ENCODE measurements around the gene ASIC5.
A peak's percentile ranks its signal among the peaks of the same experiment; 100 is the strongest.
"Not testable (repeated sequence)": the region's sequence is repeated elsewhere in the genome, so short reads cannot be mapped to it uniquely, and the experiment has no call there.

ASIC5 gene

GRCh38 chr4:155866177-155866576 is at the start of gene ASIC5:
Gene ASIC5, minus strand, starts transcription at chr4:155866277. Its CDS starts 51 bp downstream, at chr4:155866226.
- DNase-seq, result no peak

GRCh38 chr4:155914782-155915181 is 48.7 kb upstream of the ASIC5 start:
- peak; percentile 14 for DNase-seq

GRCh38 chr4:155911905-155912304 is 45.8 kb upstream of the ASIC5 start:
- no peak for DNase-seq

- no peak for DNase-seq
Observed at GRCh38 chr4:155909615-155910226, 43.6 kb upstream of the ASIC5 start.

GRCh38 chr4:155908187-155909139 is 42.4 kb upstream of the ASIC5 start:
- DNase-seq, result no peak

- DNase-seq, result no peak
Observed at GRCh38 chr4:155907556-155907955, 41.5 kb upstream of the ASIC5 start.

- DNase-seq, result peak; percentile 100
Observed at GRCh38 chr4:155906554-155907247, 40.6 kb upstream of the ASIC5 start.

- DNase-seq, result no peak
Observed at GRCh38 chr4:155904331-155904730, 38.3 kb upstream of the ASIC5 start.

- DNase-seq, result no peak
Observed at GRCh38 chr4:155903453-155903852, 37.4 kb upstream of the ASIC5 start, which contains the start of gene TDO2. Gene TDO2, plus strand, starts transcription at chr4:155903696. Its CDS starts 63 bp downstream, at chr4:155903759.

GRCh38 chr4:155901013-155901412 is 34.9 kb upstream of the ASIC5 start:
- DNase-seq, result no peak

GRCh38 chr4:155900381-155900780 is 34.3 kb upstream of the ASIC5 start:
- peak; percentile 89 for DNase-seq

- peak; percentile 34 for DNase-seq
Observed at GRCh38 chr4:155899891-155900290, 33.8 kb upstream of the ASIC5 start.

- not testable (repeated sequence) for DNase-seq
Observed at GRCh38 chr4:155898371-155898770, 32.3 kb upstream of the ASIC5 start.

- peak; percentile 58 for DNase-seq
Observed at GRCh38 chr4:155891058-155891457, 25.0 kb upstream of the ASIC5 start.

GRCh38 chr4:155889946-155890345 is 23.9 kb upstream of the ASIC5 start:
- DNase-seq, result no peak

GRCh38 chr4:155889031-155889793 is 23.1 kb upstream of the ASIC5 start:
- peak; percentile 91 for DNase-seq

- no peak for DNase-seq
Observed at GRCh38 chr4:155887847-155888570, 21.9 kb upstream of the ASIC5 start.

GRCh38 chr4:155887045-155887444 is 21.0 kb upstream of the ASIC5 start:
- no peak for DNase-seq

- DNase-seq, result no peak
Observed at GRCh38 chr4:155885666-155886065, 19.6 kb upstream of the ASIC5 start.

- DNase-seq, result no peak
Observed at GRCh38 chr4:155883895-155884294, 17.8 kb upstream of the ASIC5 start.

- no peak for DNase-seq
Observed at GRCh38 chr4:155881555-155881954, 15.5 kb upstream of the ASIC5 start.

- DNase-seq, result no peak
Observed at GRCh38 chr4:155879767-155880166, 13.7 kb upstream of the ASIC5 start.
